ENCODE results near the gene MIPOL1. TPM values are rescaled to one million over a fixed set of nuclear protein-coding genes. Genes with fewer than 3 reads are reported as not detected.

Gene MIPOL1
- total and polyA plus RNA-seq, 2 of the 4 experiments (the other 2 are of a cell fraction) = 2.7 to 5.9 TPM

GRCh38 chr14:37539992-37540391 is 342.3 kb downstream of the MIPOL1 start:
- in situ Hi-C loops (cut with MboI; ENCODE audit: low sequenced_read_pairs) (no loop called here), intact Hi-C loops (cut with micrococcal nuclease) (no loop called here), dilution Hi-C loops (cut with HindIII; ENCODE audit: low sequenced_read_pairs, unreplicated experiment) (no loop called here)
- DNase-seq (no peak), ATAC-seq (ENCODE audit: low read depth) (no peak)
- Histone ChIP-seq H2BK20ac (ENCODE audit: low read depth, low read length) (no peak overlapping the region), H3K56ac (ENCODE audit: extremely low read depth, insufficient read depth, low read length) (no peak overlapping the region), H3K4me3 (ENCODE audit: insufficient read depth, low read depth, low read length) (no peak overlapping the region), H3K9me1 (ENCODE audit: insufficient read depth, low read length) (no peaks in the 10 kb centered on the region), H4K20me1 (ENCODE audit: insufficient read depth, low read length) (no peaks in the 10 kb centered on the region), H3K4ac (ENCODE audit: low read depth, low read length) (no peak overlapping the region), H2AK5ac (ENCODE audit: low read depth, low read length) (no peak overlapping the region), H2BK15ac (ENCODE audit: low read depth, low read length) (no peak overlapping the region), H4K5ac (ENCODE audit: low read depth, low read length) (no peak overlapping the region), H3K27ac (ENCODE audit: insufficient read depth, low read length) (no peak overlapping the region), H4K8ac (ENCODE audit: low read depth in 2 of 2, low read length in 2 of 2) (no peak overlapping the region), H3K4me2 (ENCODE audit: low read depth, low read length) (no peak overlapping the region), H2AK9ac (replicated peaks; ENCODE audit: low read depth, low read length, poor library complexity) (no peak overlapping the region), H2BK5ac (ENCODE audit: low read depth, low read length, poor library complexity, severe bottlenecking) (no peak overlapping the region), H3K4me1 (ENCODE audit: control insufficient read depth, insufficient read depth, low read length) (no peaks in the 10 kb centered on the region), H3K79me1 (ENCODE audit: low read depth in 1 of 2, low read length in 2 of 2) (no peaks in the 10 kb centered on the region), H3K18ac (ENCODE audit: low read depth, low read length) (no peak overlapping the region), H4K91ac (ENCODE audit: insufficient read depth, low read depth, low read length) (no peak overlapping the region), H3K14ac (replicated peaks; ENCODE audit: low read depth, low read length) (no peak overlapping the region), H3K23ac (ENCODE audit: low read depth, low read length) (no peak overlapping the region), H2AFZ (replicated peaks; ENCODE audit: low read length, poor library complexity) (no peak overlapping the region), H3K36me3 (ENCODE audit: control insufficient read depth, insufficient read depth, low read length) (no peaks in the 10 kb centered on the region), H3K9ac (ENCODE audit: low read depth, low read length) (no peak overlapping the region), H3K9me3 (ENCODE audit: control insufficient read depth, insufficient read depth, low read length) (no peaks in the 10 kb centered on the region), H3K27me3 (ENCODE audit: control insufficient read depth, insufficient read depth, low read length) (no peaks in the 10 kb centered on the region), H2BK120ac (ENCODE audit: low read depth, low read length) (no peak overlapping the region)
- no TSS peak for BruUV-seq (replicated peaks)
- ChIA-PET POLR2A (ENCODE audit: unreplicated experiment) (no interaction called here), CTCF (no interaction called here)
- WGBS, 2 experiments (ENCODE audit: extremely low coverage in 2 of 2, insufficient read length in 1 of 2) = 100% methylated on average over 1 of the region's 1 CpG; no CpG with 5 or more reads in 1 of the 2 experiments
- TF ChIP-seq SMC3 (IDR thresholded peaks at IDR 0.05; ENCODE audit: low read depth, low read length) (no peak), RFX5 (IDR thresholded peaks at IDR 0.05; ENCODE audit: low read depth, low read length) (no peak), MAFK (IDR thresholded peaks at IDR 0.05; ENCODE audit: low read depth, low read length) (no peak), RCOR1 (IDR thresholded peaks at IDR 0.05; ENCODE audit: insufficient replicate concordance, low read length) (no peak), CHD1 (IDR thresholded peaks at IDR 0.05; ENCODE audit: low read depth, low read length) (no peak), MXI1 (IDR thresholded peaks at IDR 0.05; ENCODE audit: borderline replicate concordance, low read depth, low read length) (no peak), POLR2A (IDR thresholded peaks at IDR 0.05; ENCODE audit: low read depth, low read length) (no peak), BHLHE40 (IDR thresholded peaks at IDR 0.05; ENCODE audit: low read depth, low read length) (no peak), NFE2L2 (IDR thresholded peaks at IDR 0.05; ENCODE audit: low read depth, low read length) (no peak), MAZ (IDR thresholded peaks at IDR 0.05; ENCODE audit: borderline replicate concordance, low read depth, low read length) (no peak), FOS (IDR thresholded peaks at IDR 0.05; ENCODE audit: low read depth, low read length) (no peak), RAD21 (IDR thresholded peaks at IDR 0.05; ENCODE audit: low read length) (no peak)
- TF ChIP-seq, protein P1, sequence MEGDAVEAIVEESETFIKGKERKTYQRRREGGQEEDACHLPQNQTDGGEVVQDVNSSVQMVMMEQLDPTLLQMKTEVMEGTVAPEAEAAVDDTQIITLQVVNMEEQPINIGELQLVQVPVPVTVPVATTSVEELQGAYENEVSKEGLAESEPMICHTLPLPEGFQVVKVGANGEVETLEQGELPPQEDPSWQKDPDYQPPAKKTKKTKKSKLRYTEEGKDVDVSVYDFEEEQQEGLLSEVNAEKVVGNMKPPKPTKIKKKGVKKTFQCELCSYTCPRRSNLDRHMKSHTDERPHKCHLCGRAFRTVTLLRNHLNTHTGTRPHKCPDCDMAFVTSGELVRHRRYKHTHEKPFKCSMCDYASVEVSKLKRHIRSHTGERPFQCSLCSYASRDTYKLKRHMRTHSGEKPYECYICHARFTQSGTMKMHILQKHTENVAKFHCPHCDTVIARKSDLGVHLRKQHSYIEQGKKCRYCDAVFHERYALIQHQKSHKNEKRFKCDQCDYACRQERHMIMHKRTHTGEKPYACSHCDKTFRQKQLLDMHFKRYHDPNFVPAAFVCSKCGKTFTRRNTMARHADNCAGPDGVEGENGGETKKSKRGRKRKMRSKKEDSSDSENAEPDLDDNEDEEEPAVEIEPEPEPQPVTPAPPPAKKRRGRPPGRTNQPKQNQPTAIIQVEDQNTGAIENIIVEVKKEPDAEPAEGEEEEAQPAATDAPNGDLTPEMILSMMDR (conservative IDR thresholded peaks at IDR 0.05; ENCODE audit: low read depth, low read length) = no peak
